Heart left ventricle (tissue), 16 donors: ENCODE measurements around the gene KRTAP4-16. TPM values are rescaled to one million over a fixed set of nuclear protein-coding genes. Genes with fewer than 3 reads are reported as not detected.
"Not testable (repeated sequence)": the region's sequence is repeated elsewhere in the genome, so short reads cannot be mapped to it uniquely, and the experiment has no call there.

Source experiments
- ATAC-seq, 4 donors: fragments of 200-7000 bp; cut with Tn5 transposase; one replicate each; pipeline ENCODE4 v1.9.1; 2020 to 2022; ENCODE audit warnings: moderate library complexity in 4 of 4, mild to moderate bottlenecking in 3 of 4, moderate number of reproducible peaks in 1 of 4
- DNase-seq, 5 donors: peaks; one replicate each; pipeline ENCODE4 v3.0.0-alpha.2; 2020
- H3K27ac ChIP-seq, 12 donors: fragments of 200-600 bp; sonication (generic) in 4 of 12; one replicate each; pipeline versions ENCODE4 v1.5.0 to v1.8.0; 2016 to 2022; ENCODE audit warnings: mild to moderate bottlenecking in 2 of 12
- H3K27me3 ChIP-seq, 9 donors: fragments of 200-600 bp; sonication (generic) in 2 of 9; one replicate each; pipeline versions ENCODE4 v1.5.1 to v1.8.0; 2016 to 2022; ENCODE audit warnings: mild to moderate bottlenecking in 3 of 9
- H3K36me3 ChIP-seq, 9 donors: fragments of 200-600 bp; sonication (generic) in 2 of 9; one replicate each; pipeline versions ENCODE4 v1.5.0 to v1.8.0; 2018 to 2022; ENCODE audit warnings: mild to moderate bottlenecking in 2 of 9
- H3K4me1 ChIP-seq, 12 donors: fragments of 200-600 bp; sonication (generic) in 4 of 12; one replicate each; pipeline versions ENCODE4 v1.5.0 to v1.8.0; 2016 to 2022; ENCODE audit warnings: mild to moderate bottlenecking in 3 of 12
- H3K4me3 ChIP-seq, 12 donors: fragments of 200-600 bp; sonication (generic) in 4 of 12; one replicate each; pipeline versions ENCODE4 v1.5.0 to v1.8.0; 2017 to 2022; ENCODE audit warnings: mild to moderate bottlenecking in 9 of 12, moderate library complexity in 4 of 12
- H3K9me3 ChIP-seq, 12 donors: fragments of 200-600 bp; sonication (generic) in 4 of 12; one replicate each; pipeline versions ENCODE4 v1.5.0 to v1.8.0; 2016 to 2022; ENCODE audit warnings: mild to moderate bottlenecking in 1 of 12
- CTCF ChIP-seq, 12 donors: fragments of 200-600 bp; sonication (generic) in 4 of 12; IDR thresholded peaks; one replicate each; pipeline versions ENCODE4 v1.5.0 to v1.8.0; 2018 to 2022; ENCODE audit warnings: antibody characterized with exemption in 12 of 12, mild to moderate bottlenecking in 5 of 12
- POLR2A ChIP-seq, 2 donors: fragments of 450-650 bp; IDR thresholded peaks; one replicate each; pipeline ENCODE4 v1.6.1; 2017; ENCODE audit warnings: antibody characterized with exemption in 2 of 2, mild to moderate bottlenecking in 2 of 2, moderate library complexity in 2 of 2
- WGBS, 4 donors: extraction: QIAGEN DNeasy Blood & Tissue Kit in 2 of 4; methylation state at CpG; one replicate each; pipeline versions ENCODE4 v1.1.5 to v1.1.7; 2013 to 2018; 5-methylcytosine and 5-hydroxymethylcytosine counted together
- intact Hi-C, 10 donors: fragments of 100-400 bp; cut with DNase I; formaldehyde crosslinking; loops; one replicate each; pipeline versions ENCODE4 v1.11.1 to v1.14.2; 2022
- polyA plus RNA-seq, 2 donors: library from polyadenylated mRNA; stranded (reverse); fragments of 200-250 nt; gene quantifications; one replicate each; pipeline ENCODE4 v1.2.3, GENCODE V29; 2013
- total RNA-seq, 9 donors: library from RNA; depleted of rRNA in 2 of 9; stranded (reverse); fragments of >200 nt in 2 of 9; fragmentation: NEBNext Ultra II Directional in 3 of 9; extraction: Animal tissue kit (Norgen Biotek cat#: 25700) in 3 of 9; gene quantifications; one replicate each; pipeline versions ENCODE4 v1.1.0 to v1.2.4, GENCODE V29; 2016 to 2023
- donor health status: ischemic (EF 13 %, LVEDD 7.1; RV severe dilation, severe dysfunction).
- donor health status: healthy with polysubstance abuse.
- donor health status: DM: no; HTN: yes; CAD: no.
- donor health status: DM: no; HTN: no; CAD: no.
- donor health status: ischemic (EF 25% LVEDD 6.9; RV normal size, moderate dysfunction).
- donor health status: ischemic (EF 25% LVEDD 5.7; RV mildly dilated, moderate dysfunction).
- donor health status: healthy.
- donor health status: DM: yes; HTN: yes; CAD: no.
- donor health status: ischemic (EF 35%, LVEDD 5.7; RV mildly dilated, moderate dysfunction).
- donor health status: nonischemic (EF 11% LVEDD 7.7; RV severe dilation, severe dysfunction).
- donor health status: DM: yes; HTN: yes; CAD: no.
- donor health status: PGD.
- donor health status: ischemic (EF 29% LVEDD 5.4; RV normal size, mild dysfunction).
- donor health status: nonischemic (EF 23%, LVEDD 6.1; RV moderate dilation, normal function).

Gene KRTAP4-16
- total and polyA plus RNA-seq, 11 donors, result not detected

- WGBS, 4 donors, result 66 to 74% (median 69%) methylated on average over 2 of the region's 2 CpGs
- TF ChIP-seq POLR2A (IDR thresholded peaks at IDR 0.05) (no peak), CTCF (IDR thresholded peaks at IDR 0.05) (no peak)
Observed at GRCh38 chr17:41111151-41111885, 9.3 kb upstream of the KRTAP4-16 start.

GRCh38 chr17:41108728-41109386 lies 6.8 kb upstream of the KRTAP4-16 start:
- intact Hi-C loops, DNase-seq, H3K9me3 ChIP-seq, H3K27ac ChIP-seq, H3K4me1 ChIP-seq, ATAC-seq, H3K36me3 ChIP-seq, H3K4me3 ChIP-seq: not testable (repeated sequence)
- 0 to 37% (median 16%) methylated on average over 1 of the region's 1 CpG for WGBS, 4 donors
- H3K27me3 ChIP-seq, result peaks cover 0 to 19% (median 0%) of the 10 kb centered on the region in 9 donors

More at GRCh38 chr17:41111151-41111885, 9.3 kb upstream of the KRTAP4-16 start:
- H3K4me1 ChIP-seq, result no peaks in the 10 kb centered on the region
- no peak overlapping the region for H3K27ac ChIP-seq
- no peaks in the 10 kb centered on the region for H3K36me3 ChIP-seq
- no peak for DNase-seq
- intact Hi-C loops, result no loop called here
- peaks cover 0 to 14% (median 0%) of the 10 kb centered on the region in 9 donors for H3K27me3 ChIP-seq
- H3K9me3 ChIP-seq, result no peaks in the 10 kb centered on the region
- no peak overlapping the region for H3K4me3 ChIP-seq
- ATAC-seq, result no peak

- ATAC-seq (no peak), DNase-seq (no peak)
- Histone ChIP-seq H3K9me3 (no peaks in the 10 kb centered on the region), H3K27ac (no peak overlapping the region), H3K27me3 (peaks cover 0 to 19% (median 0%) of the 10 kb centered on the region in 9 donors), H3K36me3 (no peaks in the 10 kb centered on the region), H3K4me3 (no peak overlapping the region), H3K4me1 (no peaks in the 10 kb centered on the region)
- intact Hi-C loops, result no loop called here
- 60 to 73% (median 64%) methylated on average over 1 of the region's 1 CpG for WGBS, 4 donors
- TF ChIP-seq CTCF (IDR thresholded peaks at IDR 0.05) (no peak), POLR2A (IDR thresholded peaks at IDR 0.05) (no peak)
Observed at GRCh38 chr17:41107941-41108450, 6.0 kb upstream of the KRTAP4-16 start.

- H3K27ac ChIP-seq, H3K4me3 ChIP-seq, intact Hi-C loops, DNase-seq, H3K4me1 ChIP-seq, H3K9me3 ChIP-seq, ATAC-seq, H3K36me3 ChIP-seq: not testable (repeated sequence)
- WGBS, 4 donors, result 63 to 74% (median 67%) methylated on average over 5 to 10 of the region's 10 CpGs
- H3K27me3 ChIP-seq, result peaks cover 0 to 19% (median 0%) of the 10 kb centered on the region in 9 donors
Observed at GRCh38 chr17:41105347-41105746, 3.3 kb upstream of the KRTAP4-16 start, which contains the start of gene KRTAP4-9. TSS of gene KRTAP4-9 (plus strand) at chr17:41105389. CDS start at chr17:41105389, 0 bp downstream.

- H3K36me3 ChIP-seq, DNase-seq, H3K9me3 ChIP-seq, intact Hi-C loops, H3K27ac ChIP-seq, H3K4me3 ChIP-seq, ATAC-seq, H3K4me1 ChIP-seq: not testable (repeated sequence)
- peaks cover 0 to 24% (median 3%) of the 10 kb centered on the region in 9 donors for H3K27me3 ChIP-seq
- 73 to 80% (median 76%) methylated on average over 2 of the region's 2 CpGs for WGBS, 4 donors
Observed at GRCh38 chr17:41104386-41105038, 2.5 kb upstream of the KRTAP4-16 start.
